ENCODE results near the gene TOR1AIP2. TPM values are rescaled to one million over a fixed set of nuclear protein-coding genes. Genes with fewer than 3 reads are reported as not detected.

Gene TOR1AIP2
- total and polyA plus RNA-seq, 8 donors: 5.5 to 106 (median 32.2) TPM

DNA sequence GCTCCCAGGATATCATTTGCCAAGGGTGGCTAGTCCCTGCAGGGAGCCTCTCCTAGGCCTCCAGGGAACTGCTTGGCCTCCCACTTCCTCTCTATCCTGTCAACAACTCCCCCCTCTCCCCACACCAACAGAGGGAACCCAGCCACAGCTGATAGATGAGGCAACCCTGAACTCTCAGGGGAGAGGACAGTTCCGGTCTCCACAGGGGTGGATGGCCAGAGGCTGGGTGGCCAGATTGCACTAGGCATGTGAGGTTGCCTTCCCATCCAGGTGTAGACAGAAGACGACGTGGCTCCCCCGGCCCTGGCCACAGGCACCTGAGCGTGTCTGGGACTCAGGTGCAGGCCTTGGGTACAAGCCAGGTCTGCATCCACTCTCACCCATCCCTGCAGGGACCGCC is 53.3 kb downstream of the TOR1AIP2 start:
- TF ChIP-seq EP300 (IDR thresholded peaks at IDR 0.05) (no peak), POLR2AphosphoS5 (IDR thresholded peaks at IDR 0.05) (no peak), POLR2A (IDR thresholded peaks at IDR 0.05) (no peak)
- TF ChIP-seq, protein P1, sequence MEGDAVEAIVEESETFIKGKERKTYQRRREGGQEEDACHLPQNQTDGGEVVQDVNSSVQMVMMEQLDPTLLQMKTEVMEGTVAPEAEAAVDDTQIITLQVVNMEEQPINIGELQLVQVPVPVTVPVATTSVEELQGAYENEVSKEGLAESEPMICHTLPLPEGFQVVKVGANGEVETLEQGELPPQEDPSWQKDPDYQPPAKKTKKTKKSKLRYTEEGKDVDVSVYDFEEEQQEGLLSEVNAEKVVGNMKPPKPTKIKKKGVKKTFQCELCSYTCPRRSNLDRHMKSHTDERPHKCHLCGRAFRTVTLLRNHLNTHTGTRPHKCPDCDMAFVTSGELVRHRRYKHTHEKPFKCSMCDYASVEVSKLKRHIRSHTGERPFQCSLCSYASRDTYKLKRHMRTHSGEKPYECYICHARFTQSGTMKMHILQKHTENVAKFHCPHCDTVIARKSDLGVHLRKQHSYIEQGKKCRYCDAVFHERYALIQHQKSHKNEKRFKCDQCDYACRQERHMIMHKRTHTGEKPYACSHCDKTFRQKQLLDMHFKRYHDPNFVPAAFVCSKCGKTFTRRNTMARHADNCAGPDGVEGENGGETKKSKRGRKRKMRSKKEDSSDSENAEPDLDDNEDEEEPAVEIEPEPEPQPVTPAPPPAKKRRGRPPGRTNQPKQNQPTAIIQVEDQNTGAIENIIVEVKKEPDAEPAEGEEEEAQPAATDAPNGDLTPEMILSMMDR (IDR thresholded peaks at IDR 0.05): no peak
- Histone ChIP-seq H3K27me3 (peaks cover 0 to 7% (median 0%) of the 10 kb centered on the region in 3 donors), H3K4me3 (no peak overlapping the region), H3K9me3 (no peaks in the 10 kb centered on the region), H3K4me1 (no peaks in the 10 kb centered on the region), H3K27ac (no peak overlapping the region), H3K36me3 (no peaks in the 10 kb centered on the region)
- intact Hi-C loops (cut with DNase I; ENCODE audit: low total_unique reads): no loop called here
- no peak for DNase-seq
- 78 to 94% (median 89%) methylated on average over 4 to 6 of the region's 6 CpGs for WGBS, 5 donors

DNA sequence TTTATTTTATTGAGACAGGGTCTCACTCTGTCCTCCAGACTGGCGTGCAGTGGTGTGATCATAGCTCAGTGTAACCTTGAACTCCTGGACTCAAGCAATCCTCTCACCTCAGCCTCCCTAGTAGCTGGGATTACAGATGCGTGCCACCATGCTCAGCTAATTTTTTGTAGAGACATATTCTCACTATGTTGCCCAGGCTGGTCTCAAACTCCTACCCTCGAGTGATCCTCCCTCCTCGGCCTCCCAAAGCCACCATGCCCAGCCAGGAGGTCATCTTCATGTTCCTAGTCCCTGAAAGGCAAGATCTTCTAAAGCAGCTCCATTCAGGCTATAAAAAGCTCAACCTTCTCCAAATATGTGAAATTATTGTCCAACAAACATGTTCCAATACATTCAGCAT is 53.9 kb downstream of the TOR1AIP2 start:
- DNase-seq: no peak
- TF ChIP-seq EP300 (IDR thresholded peaks at IDR 0.05) (no peak), POLR2A (IDR thresholded peaks at IDR 0.05) (no peak), POLR2AphosphoS5 (IDR thresholded peaks at IDR 0.05) (no peak)
- TF ChIP-seq, protein P1 (IDR thresholded peaks at IDR 0.05): no peak
- intact Hi-C loops (cut with DNase I; ENCODE audit: low total_unique reads): no loop called here

DNA sequence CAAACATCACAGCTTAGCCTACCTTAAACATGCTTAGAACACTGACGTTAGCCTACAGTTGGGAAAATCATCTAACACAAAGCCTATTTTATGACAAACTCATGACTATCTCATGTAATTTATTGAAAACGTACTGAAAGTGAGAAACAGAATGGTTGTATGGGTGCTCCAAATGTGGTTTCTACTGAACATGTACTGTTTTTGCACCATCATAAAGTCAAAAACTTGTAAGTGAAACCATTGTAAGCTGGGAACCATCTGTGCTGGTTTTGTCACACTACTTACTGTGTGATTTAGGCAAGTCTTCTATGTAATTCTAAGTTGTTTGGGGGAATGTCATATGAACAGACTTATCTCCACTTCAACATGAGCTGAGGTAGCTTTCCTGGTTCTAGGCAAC is 55.5 kb downstream of the TOR1AIP2 start:
- no peak for DNase-seq
- TF ChIP-seq POLR2A (IDR thresholded peaks at IDR 0.05) (no peak), EP300 (IDR thresholded peaks at IDR 0.05) (no peak), POLR2AphosphoS5 (IDR thresholded peaks at IDR 0.05) (no peak)
- TF ChIP-seq, protein P1 (IDR thresholded peaks at IDR 0.05): no peak
- H3K27ac ChIP-seq: no peak overlapping the region
- peaks cover 0 to 8% (median 0%) of the 10 kb centered on the region in 3 donors for H3K27me3 ChIP-seq
- intact Hi-C loops (cut with DNase I; ENCODE audit: low total_unique reads): no loop called here
- H3K4me3 ChIP-seq: no peak overlapping the region
- H3K9me3 ChIP-seq: no peaks in the 10 kb centered on the region
- H3K4me1 ChIP-seq: no peaks in the 10 kb centered on the region
- H3K36me3 ChIP-seq: no peaks in the 10 kb centered on the region
- WGBS, 5 donors: 72 to 85% (median 84%) methylated on average over 2 of the region's 2 CpGs

More for the DNA sequence above, 53.9 kb downstream of the TOR1AIP2 start:
- 77 to 96% (median 94%) methylated on average over 4 of the region's 4 CpGs for WGBS, 5 donors
- no peaks in the 10 kb centered on the region for H3K36me3 ChIP-seq
- no peaks in the 10 kb centered on the region for H3K9me3 ChIP-seq
- H3K27me3 ChIP-seq: peaks cover 0 to 7% (median 0%) of the 10 kb centered on the region in 3 donors
- no peak overlapping the region for H3K4me3 ChIP-seq
- no peaks in the 10 kb centered on the region for H3K4me1 ChIP-seq
- H3K27ac ChIP-seq: no peak overlapping the region

DNA sequence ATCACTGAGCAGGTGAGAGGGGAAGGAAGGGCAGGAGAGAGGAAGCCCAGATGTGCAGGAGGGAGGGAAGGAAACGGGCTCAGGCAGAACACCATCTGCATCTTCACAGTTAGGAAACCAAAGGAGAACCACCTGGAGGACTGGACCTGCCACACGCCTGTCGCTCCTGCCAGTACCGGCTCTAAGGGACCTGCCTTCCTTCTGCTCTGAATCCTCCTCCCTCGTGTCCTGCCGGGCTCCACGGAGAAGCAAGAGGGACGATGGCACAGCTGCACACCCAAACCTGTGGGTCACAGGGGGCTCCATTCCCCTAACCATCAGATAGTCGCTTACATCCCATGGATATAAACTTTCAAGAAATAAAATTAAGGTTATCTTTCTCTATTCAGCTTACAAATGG is 56.1 kb downstream of the TOR1AIP2 start:
- Histone ChIP-seq H3K4me3 (no peak overlapping the region), H3K27ac (no peak overlapping the region), H3K36me3 (no peaks in the 10 kb centered on the region), H3K4me1 (peaks cover 0 to 1% (median 0%) of the 10 kb centered on the region in 4 donors), H3K27me3 (peaks cover 0 to 13% (median 0%) of the 10 kb centered on the region in 3 donors), H3K9me3 (no peaks in the 10 kb centered on the region)
- 83 to 90% (median 88%) methylated on average over 9 of the region's 9 CpGs for WGBS, 5 donors
- TF ChIP-seq EP300 (IDR thresholded peaks at IDR 0.05): no peak
- TF ChIP-seq POLR2AphosphoS5 (IDR thresholded peaks at IDR 0.05): no peak
- TF ChIP-seq, protein P1 (IDR thresholded peaks at IDR 0.05): no peak
- no peak for TF ChIP-seq POLR2A (IDR thresholded peaks at IDR 0.05)
- intact Hi-C loops (cut with DNase I; ENCODE audit: low total_unique reads): no loop called here
- DNase-seq: no peak
